ENCODE results near the gene PRDX1. TPM values are rescaled to one million over a fixed set of nuclear protein-coding genes. Genes with fewer than 3 reads are reported as not detected.
A peak's percentile ranks its signal among the peaks of the same experiment; 100 is the strongest.

The PRDX1 gene
- total and polyA plus RNA-seq, 12 donors: 343 to 908 (median 452) TPM

- Histone ChIP-seq H3K36me3 (replicated peaks in 1 of 2) (peaks cover 0 to 37% of the 10 kb centered on the region in 2 donors), H3K27ac (peak overlapping the region in 1 of 5 donors; percentile 22), H3K9me3 (replicated peaks in 1 of 3) (no peaks in the 10 kb centered on the region), H3K27me3 (no peaks in the 10 kb centered on the region), H3K4me3 (no peak overlapping the region), H3K4me1 (replicated peaks in 1 of 2) (peaks cover 0 to 8% of the 10 kb centered on the region in 2 donors)
- DNase-seq: no peak
- TF ChIP-seq CTCF (IDR thresholded peaks at IDR 0.05): no peak
- no peak for TF ChIP-seq POLR2A (IDR thresholded peaks at IDR 0.05)
- intact Hi-C loops (cut with DNase I): loop anchor here (5.0 to 10.0 kb wide), 3 partner anchors 52 to 225 kb away; partner anchors contain the start of genes MUTYH (in 1 of the 2) and TOE1 (in 1 of the 2)
- WGBS, 4 donors: 54 to 80% (median 65%) methylated on average over 4 of the region's 4 CpGs
These were observed 47.9 kb upstream of the PRDX1 start for GRCh38 chr1:45569571-45569961.

GRCh38 chr1:45568421-45568820 lies 46.7 kb upstream of the PRDX1 start:
- H3K4me1 ChIP-seq (replicated peaks in 1 of 2): peaks cover 0 to 8% of the 10 kb centered on the region in 2 donors
- intact Hi-C loops (cut with DNase I): loop anchor here (5.0 to 10.0 kb wide), 3 partner anchors 51 to 224 kb away; partner anchors contain the start of genes MUTYH (in 1 of the 2) and TOE1 (in 1 of the 2)
- no peak for DNase-seq
- H3K27me3 ChIP-seq: no peaks in the 10 kb centered on the region
- TF ChIP-seq POLR2A (IDR thresholded peaks at IDR 0.05) (no peak), CTCF (IDR thresholded peaks at IDR 0.05) (no peak)
- no peak overlapping the region for H3K27ac ChIP-seq
- H3K9me3 ChIP-seq (replicated peaks in 1 of 3): no peaks in the 10 kb centered on the region
- WGBS, 4 donors: 79 to 86% (median 84%) methylated on average over 2 to 4 of the region's 4 CpGs
- no peak overlapping the region for H3K4me3 ChIP-seq
- peaks cover 0 to 37% of the 10 kb centered on the region in 2 donors for H3K36me3 ChIP-seq (replicated peaks in 1 of 2)

- intact Hi-C loops (cut with DNase I): loop anchor here (5.0 to 10.0 kb wide), 3 partner anchors 51 to 223 kb away; partner anchors contain the start of genes MUTYH (in 1 of the 2) and TOE1 (in 1 of the 2)
- 90 to 96% (median 92%) methylated on average over 6 to 7 of the region's 7 CpGs for WGBS, 4 donors
- TF ChIP-seq POLR2A (IDR thresholded peaks at IDR 0.05): no peak
- TF ChIP-seq CTCF (IDR thresholded peaks at IDR 0.05): no peak
- no peak for DNase-seq
- Histone ChIP-seq H3K4me1 (replicated peaks in 1 of 2) (peaks cover 0 to 8% of the 10 kb centered on the region in 2 donors), H3K4me3 (no peak overlapping the region), H3K27me3 (no peaks in the 10 kb centered on the region), H3K36me3 (replicated peaks in 1 of 2) (peaks cover 0 to 43% of the 10 kb centered on the region in 2 donors), H3K9me3 (replicated peaks in 1 of 3) (no peaks in the 10 kb centered on the region), H3K27ac (no peak overlapping the region)
These were observed 46.2 kb upstream of the PRDX1 start for GRCh38 chr1:45567911-45568310.

- Histone ChIP-seq H3K4me3 (no peak overlapping the region), H3K9me3 (replicated peaks in 1 of 3) (no peaks in the 10 kb centered on the region), H3K4me1 (replicated peaks in 1 of 2) (peaks cover 0 to 8% of the 10 kb centered on the region in 2 donors), H3K36me3 (replicated peaks in 1 of 2) (peaks cover 0 to 52% of the 10 kb centered on the region in 2 donors), H3K27ac (no peak overlapping the region), H3K27me3 (no peaks in the 10 kb centered on the region)
- WGBS, 4 donors: 39 to 55% (median 53%) methylated on average over 4 to 5 of the region's 5 CpGs; no CpG with 5 or more reads in 1 of the 4 donors
- TF ChIP-seq POLR2A (IDR thresholded peaks at IDR 0.05): no peak
- TF ChIP-seq CTCF (IDR thresholded peaks at IDR 0.05): no peak
- peak in 6 of 7 donors; percentile 43 to 84 (median 46) for DNase-seq
- intact Hi-C loops (cut with DNase I): loop anchor here (5.0 to 10.0 kb wide), 3 partner anchors 49 to 222 kb away; partner anchors contain the start of genes MUTYH (in 1 of the 2) and TOE1 (in 1 of the 2)
These were observed 45.0 kb upstream of the PRDX1 start for GRCh38 chr1:45566722-45567121.
